WTC11 (cell line): ENCODE results near the gene AFF3.

Source experiments
- CTCF ChIP-seq: fragments of 200-600 bp; IDR thresholded peaks from 2 replicates; pipeline ENCODE4 v1.8.0; 2022; ENCODE audit warnings: antibody characterized with exemption
- JUN ChIP-seq: sonication (generic); formaldehyde crosslinking; IDR thresholded peaks from 2 replicates; pipeline ENCODE4 v1.8.0; 2023; ENCODE audit warnings: mild to moderate bottlenecking, missing genetic modification reagents
- SP1 ChIP-seq: sonication (generic); formaldehyde crosslinking; conservative IDR thresholded peaks from 2 replicates; pipeline ENCODE4 v1.8.1; 2022; ENCODE audit warnings: missing genetic modification reagents
- TP53 ChIP-seq: sonication (generic); formaldehyde crosslinking; IDR thresholded peaks from 2 replicates; pipeline ENCODE4 v1.8.1; 2023; ENCODE audit warnings: mild to moderate bottlenecking, missing genetic modification reagents
- ZNF317 ChIP-seq: sonication (generic); formaldehyde crosslinking; IDR thresholded peaks from 2 replicates; pipeline ENCODE4 v1.8.1; 2023; ENCODE audit warnings: low read depth, mild to moderate bottlenecking, moderate library complexity, missing genetic modification reagents, borderline replicate concordance
- TF ChIP-seq, protein P1 (sequence below): sonication (generic); formaldehyde crosslinking; IDR thresholded peaks from 2 replicates; pipeline ENCODE4 v1.8.0; 2023; ENCODE audit warnings: mild to moderate bottlenecking, missing genetic modification reagents
- TF ChIP-seq, protein P2 (sequence below): sonication (generic); formaldehyde crosslinking; IDR thresholded peaks from 2 replicates; pipeline ENCODE4 v1.8.1; 2023; ENCODE audit warnings: mild to moderate bottlenecking, moderate library complexity, missing genetic modification reagents
- TF ChIP-seq, protein P3 (sequence below): sonication (generic); formaldehyde crosslinking; IDR thresholded peaks from 2 replicates; pipeline ENCODE4 v1.8.1; 2023; ENCODE audit warnings: mild to moderate bottlenecking, missing genetic modification reagents, moderate library complexity
- TF ChIP-seq, protein P4 (sequence below): sonication (generic); formaldehyde crosslinking; conservative IDR thresholded peaks from 2 replicates; pipeline ENCODE4 v1.8.1; 2022; ENCODE audit warnings: mild to moderate bottlenecking, missing genetic modification reagents

- TF ChIP-seq, protein P1, sequence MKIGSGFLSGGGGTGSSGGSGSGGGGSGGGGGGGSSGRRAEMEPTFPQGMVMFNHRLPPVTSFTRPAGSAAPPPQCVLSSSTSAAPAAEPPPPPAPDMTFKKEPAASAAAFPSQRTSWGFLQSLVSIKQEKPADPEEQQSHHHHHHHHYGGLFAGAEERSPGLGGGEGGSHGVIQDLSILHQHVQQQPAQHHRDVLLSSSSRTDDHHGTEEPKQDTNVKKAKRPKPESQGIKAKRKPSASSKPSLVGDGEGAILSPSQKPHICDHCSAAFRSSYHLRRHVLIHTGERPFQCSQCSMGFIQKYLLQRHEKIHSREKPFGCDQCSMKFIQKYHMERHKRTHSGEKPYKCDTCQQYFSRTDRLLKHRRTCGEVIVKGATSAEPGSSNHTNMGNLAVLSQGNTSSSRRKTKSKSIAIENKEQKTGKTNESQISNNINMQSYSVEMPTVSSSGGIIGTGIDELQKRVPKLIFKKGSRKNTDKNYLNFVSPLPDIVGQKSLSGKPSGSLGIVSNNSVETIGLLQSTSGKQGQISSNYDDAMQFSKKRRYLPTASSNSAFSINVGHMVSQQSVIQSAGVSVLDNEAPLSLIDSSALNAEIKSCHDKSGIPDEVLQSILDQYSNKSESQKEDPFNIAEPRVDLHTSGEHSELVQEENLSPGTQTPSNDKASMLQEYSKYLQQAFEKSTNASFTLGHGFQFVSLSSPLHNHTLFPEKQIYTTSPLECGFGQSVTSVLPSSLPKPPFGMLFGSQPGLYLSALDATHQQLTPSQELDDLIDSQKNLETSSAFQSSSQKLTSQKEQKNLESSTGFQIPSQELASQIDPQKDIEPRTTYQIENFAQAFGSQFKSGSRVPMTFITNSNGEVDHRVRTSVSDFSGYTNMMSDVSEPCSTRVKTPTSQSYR (CRISPR knock-in tag): no peak
- TF ChIP-seq, protein P2, sequence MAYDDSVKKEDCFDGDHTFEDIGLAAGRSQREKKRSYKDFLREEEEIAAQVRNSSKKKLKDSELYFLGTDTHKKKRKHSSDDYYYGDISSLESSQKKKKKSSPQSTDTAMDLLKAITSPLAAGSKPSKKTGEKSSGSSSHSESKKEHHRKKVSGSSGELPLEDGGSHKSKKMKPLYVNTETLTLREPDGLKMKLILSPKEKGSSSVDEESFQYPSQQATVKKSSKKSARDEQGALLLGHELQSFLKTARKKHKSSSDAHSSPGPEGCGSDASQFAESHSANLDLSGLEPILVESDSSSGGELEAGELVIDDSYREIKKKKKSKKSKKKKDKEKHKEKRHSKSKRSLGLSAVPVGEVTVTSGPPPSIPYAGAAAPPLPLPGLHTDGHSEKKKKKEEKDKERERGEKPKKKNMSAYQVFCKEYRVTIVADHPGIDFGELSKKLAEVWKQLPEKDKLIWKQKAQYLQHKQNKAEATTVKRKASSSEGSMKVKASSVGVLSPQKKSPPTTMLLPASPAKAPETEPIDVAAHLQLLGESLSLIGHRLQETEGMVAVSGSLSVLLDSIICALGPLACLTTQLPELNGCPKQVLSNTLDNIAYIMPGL (CRISPR knock-in tag): no peak
- no peak for TF ChIP-seq ZNF317 (CRISPR knock-in tag)
- no peak for TF ChIP-seq SP1 (CRISPR knock-in tag)
- no peak for TF ChIP-seq JUN (CRISPR knock-in tag)
- TF ChIP-seq TP53: no peak
- TF ChIP-seq, protein P3, sequence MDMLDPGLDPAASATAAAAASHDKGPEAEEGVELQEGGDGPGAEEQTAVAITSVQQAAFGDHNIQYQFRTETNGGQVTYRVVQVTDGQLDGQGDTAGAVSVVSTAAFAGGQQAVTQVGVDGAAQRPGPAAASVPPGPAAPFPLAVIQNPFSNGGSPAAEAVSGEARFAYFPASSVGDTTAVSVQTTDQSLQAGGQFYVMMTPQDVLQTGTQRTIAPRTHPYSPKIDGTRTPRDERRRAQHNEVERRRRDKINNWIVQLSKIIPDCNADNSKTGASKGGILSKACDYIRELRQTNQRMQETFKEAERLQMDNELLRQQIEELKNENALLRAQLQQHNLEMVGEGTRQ (CRISPR knock-in tag): no peak
- TF ChIP-seq CTCF: no peak
- TF ChIP-seq, protein P4, sequence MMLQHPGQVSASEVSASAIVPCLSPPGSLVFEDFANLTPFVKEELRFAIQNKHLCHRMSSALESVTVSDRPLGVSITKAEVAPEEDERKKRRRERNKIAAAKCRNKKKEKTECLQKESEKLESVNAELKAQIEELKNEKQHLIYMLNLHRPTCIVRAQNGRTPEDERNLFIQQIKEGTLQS: no peak
Measured at GRCh38 chr2:100136310-100136709, 6.1 kb downstream of the AFF3 start.
